ENCODE data around the gene ITGAE. TPM values are rescaled to one million over a fixed set of nuclear protein-coding genes. Genes with fewer than 3 reads are reported as not detected.
A peak's percentile ranks its signal among the peaks of the same experiment; 100 is the strongest.

The ITGAE gene
- total and polyA plus RNA-seq, 7 donors: 13.8 to 47.8 (median 23.6) TPM

DNA sequence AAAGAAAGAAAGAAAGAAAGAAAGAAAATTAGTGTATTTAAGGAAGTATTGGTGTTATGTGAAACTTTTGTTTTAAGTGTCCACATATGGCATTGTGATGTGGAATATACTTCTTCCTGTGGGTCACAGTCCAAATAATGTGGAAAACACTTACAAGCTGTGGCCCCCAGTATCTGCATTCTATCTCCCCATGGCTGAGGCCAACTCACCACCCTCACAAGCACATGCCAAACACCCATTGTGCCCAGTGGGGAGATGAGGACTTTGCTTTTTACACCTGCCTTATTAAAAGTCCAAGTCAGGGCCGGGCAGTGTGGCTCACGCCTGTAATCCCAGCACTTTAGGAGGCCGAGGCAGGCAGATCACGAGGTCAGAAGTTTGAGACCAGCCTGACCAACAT lies 101.0 kb downstream of the ITGAE start:
- no peak for ATAC-seq

DNA sequence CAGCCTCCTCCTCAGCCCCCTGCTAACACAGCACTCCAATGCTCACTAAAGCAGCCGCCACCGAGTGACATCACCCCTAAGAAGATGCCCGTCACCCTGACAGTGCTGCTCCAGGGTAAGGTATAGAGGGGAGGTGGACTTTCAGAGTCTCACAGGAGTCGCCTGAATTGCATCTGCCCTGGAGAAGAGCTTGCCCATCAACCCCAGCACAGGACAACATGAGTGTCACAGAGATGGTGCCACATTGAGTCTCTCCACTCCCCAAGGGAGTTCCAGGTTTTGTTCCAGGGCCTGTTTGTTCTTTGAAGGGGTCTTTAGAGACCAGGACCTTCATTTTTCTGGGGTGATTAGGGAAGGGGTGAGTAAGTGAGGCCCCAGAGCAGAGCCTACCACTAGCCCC lies 102.8 kb downstream of the ITGAE start:
- DNase-seq (no peak), ATAC-seq (no peak)
- Histone ChIP-seq H3K36me3 (ENCODE audit: insufficient read depth in 1 of 2, low read depth in 1 of 2) (peaks cover 0 to 14% of the 10 kb centered on the region in 2 donors), H3K4me3 (no peak overlapping the region), H3K27me3 (ENCODE audit: insufficient read depth in 3 of 3, low read length in 2 of 3) (no peaks in the 10 kb centered on the region), H3K4me1 (peaks cover 9% of the 10 kb centered on the region), H3K27ac (peak overlapping the region; percentile 95), H3K9me3 (no peaks in the 10 kb centered on the region)
- TF ChIP-seq, protein P1, sequence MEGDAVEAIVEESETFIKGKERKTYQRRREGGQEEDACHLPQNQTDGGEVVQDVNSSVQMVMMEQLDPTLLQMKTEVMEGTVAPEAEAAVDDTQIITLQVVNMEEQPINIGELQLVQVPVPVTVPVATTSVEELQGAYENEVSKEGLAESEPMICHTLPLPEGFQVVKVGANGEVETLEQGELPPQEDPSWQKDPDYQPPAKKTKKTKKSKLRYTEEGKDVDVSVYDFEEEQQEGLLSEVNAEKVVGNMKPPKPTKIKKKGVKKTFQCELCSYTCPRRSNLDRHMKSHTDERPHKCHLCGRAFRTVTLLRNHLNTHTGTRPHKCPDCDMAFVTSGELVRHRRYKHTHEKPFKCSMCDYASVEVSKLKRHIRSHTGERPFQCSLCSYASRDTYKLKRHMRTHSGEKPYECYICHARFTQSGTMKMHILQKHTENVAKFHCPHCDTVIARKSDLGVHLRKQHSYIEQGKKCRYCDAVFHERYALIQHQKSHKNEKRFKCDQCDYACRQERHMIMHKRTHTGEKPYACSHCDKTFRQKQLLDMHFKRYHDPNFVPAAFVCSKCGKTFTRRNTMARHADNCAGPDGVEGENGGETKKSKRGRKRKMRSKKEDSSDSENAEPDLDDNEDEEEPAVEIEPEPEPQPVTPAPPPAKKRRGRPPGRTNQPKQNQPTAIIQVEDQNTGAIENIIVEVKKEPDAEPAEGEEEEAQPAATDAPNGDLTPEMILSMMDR (IDR thresholded peaks at IDR 0.05): no peak
- WGBS, 3 donors: 82 to 93% (median 83%) methylated on average over 4 of the region's 4 CpGs
- intact Hi-C loops (cut with DNase I): no loop called here

More for the DNA sequence above, 101.0 kb downstream of the ITGAE start:
- H3K36me3 ChIP-seq (ENCODE audit: insufficient read depth in 1 of 2, low read depth in 1 of 2): peaks cover 0 to 14% of the 10 kb centered on the region in 2 donors
- no peaks in the 10 kb centered on the region for H3K27me3 ChIP-seq (ENCODE audit: insufficient read depth in 3 of 3, low read length in 2 of 3)
- H3K9me3 ChIP-seq: no peaks in the 10 kb centered on the region
- H3K4me3 ChIP-seq: no peak overlapping the region
- no peak overlapping the region for H3K27ac ChIP-seq
- H3K4me1 ChIP-seq: no peaks in the 10 kb centered on the region
- intact Hi-C loops (cut with DNase I): no loop called here
- WGBS, 3 donors: 86 to 93% (median 89%) methylated on average over 4 of the region's 4 CpGs
- TF ChIP-seq, protein P1 (IDR thresholded peaks at IDR 0.05): no peak
- no peak for DNase-seq

DNA sequence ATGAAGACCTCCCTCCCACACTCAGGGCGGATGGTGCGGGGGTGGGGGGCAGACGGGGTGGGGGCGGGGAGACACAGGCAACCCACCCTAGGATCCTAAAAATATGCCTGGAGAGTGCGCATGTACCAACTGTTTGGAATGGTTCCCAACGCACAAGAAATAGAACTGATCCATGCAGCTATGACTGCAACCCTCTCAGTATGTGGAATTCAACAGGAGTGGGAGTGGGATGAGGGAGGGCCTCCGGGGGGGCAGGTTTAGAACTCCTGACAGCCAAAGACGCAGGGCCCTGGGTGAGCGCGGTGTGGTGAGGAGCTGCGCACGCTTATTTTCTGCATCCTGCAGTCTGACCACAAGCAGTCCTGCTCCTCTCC lies 103.9 kb downstream of the ITGAE start:
- TF ChIP-seq, protein P1 (IDR thresholded peaks at IDR 0.05): no peak
- DNase-seq (peak in 1 of 2 donors; percentile 57), ATAC-seq (peak; percentile 31 to 49 (median 46))
- Histone ChIP-seq H3K4me3 (peak overlapping the region; percentile 86), H3K27me3 (ENCODE audit: insufficient read depth in 3 of 3, low read length in 2 of 3) (no peaks in the 10 kb centered on the region), H3K27ac (peak overlapping the region; percentile 95), H3K4me1 (peaks cover 9% of the 10 kb centered on the region), H3K9me3 (no peaks in the 10 kb centered on the region), H3K36me3 (ENCODE audit: insufficient read depth in 1 of 2, low read depth in 1 of 2) (peaks cover 0 to 11% of the 10 kb centered on the region in 2 donors)
- intact Hi-C loops (cut with DNase I): no loop called here
- WGBS, 3 donors: 31 to 42% (median 32%) methylated on average over 11 to 12 of the region's 12 CpGs

DNA sequence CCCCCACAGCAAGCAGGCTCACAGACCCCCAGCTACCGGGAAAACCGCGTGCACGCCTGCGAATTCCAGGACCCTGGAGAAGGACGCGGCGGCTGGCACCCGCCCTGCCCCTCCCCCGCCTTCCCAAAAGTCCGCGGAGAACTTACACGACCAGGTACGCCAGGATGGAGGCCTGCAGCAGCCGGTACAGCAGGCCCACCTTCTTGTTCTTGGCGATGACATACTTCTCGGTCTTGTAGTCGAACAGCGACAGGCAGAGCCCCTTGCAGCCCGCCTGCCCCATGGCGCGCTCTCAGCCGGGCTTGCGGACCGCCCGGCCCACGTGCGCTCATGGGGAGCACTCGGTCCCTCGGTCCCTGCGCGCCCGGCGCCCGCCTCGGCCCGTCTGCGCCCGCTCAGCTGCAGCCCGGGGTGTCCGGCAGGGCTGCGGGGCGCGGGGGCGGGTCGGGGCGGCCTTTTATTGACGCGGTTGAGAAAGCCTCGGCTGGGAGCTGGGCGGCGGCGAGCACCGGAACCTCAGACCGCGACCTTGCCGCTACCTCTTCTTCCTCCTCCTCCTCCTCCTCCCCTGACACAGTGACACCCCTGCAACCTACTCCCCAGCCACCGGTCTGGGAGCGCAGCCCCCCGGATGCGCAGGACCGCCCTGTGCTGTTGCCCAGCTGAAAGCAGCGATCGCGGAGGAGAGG lies 105.1 kb downstream of the ITGAE start, which contains the start of gene P2RX5:
P2RX5 (minus strand) TSS at position 433 of the 689 bp plus-strand sequence; CDS start at position 283, 150 bp downstream.
- DNase-seq (peak; percentile 63 to 74), ATAC-seq (peak; percentile 36 to 54 (median 45))
- Histone ChIP-seq H3K4me1 (peaks cover 9% of the 10 kb centered on the region), H3K4me3 (peak within 1 kb of the TSS; percentile 86), H3K27me3 (ENCODE audit: insufficient read depth in 3 of 3, low read length in 2 of 3) (no peaks in the 10 kb centered on the region), H3K36me3 (ENCODE audit: insufficient read depth in 1 of 2, low read depth in 1 of 2) (peaks cover 0 to 15% of the 10 kb centered on the region in 2 donors), H3K27ac (peak within 1 kb of the TSS; percentile 95), H3K9me3 (no peaks in the 10 kb centered on the region)
- WGBS, 3 donors: 0 to 1% (median 1%) methylated on average over 50 to 65 of the region's 65 CpGs
- intact Hi-C loops (cut with DNase I): no loop called here
- TF ChIP-seq, protein P1 (IDR thresholded peaks at IDR 0.05): no peak
